Left forelimb (tissue), 1 donor: ENCODE measurements around the gene ZFPL1.
A peak's percentile ranks its signal among the peaks of the same experiment; 100 is the strongest.

Source experiments
- DNase-seq: peaks from one replicate; pipeline ENCODE4 v3.0.0-alpha.2; 2018; ENCODE audit warnings: low spot score

Gene ZFPL1

DNA sequence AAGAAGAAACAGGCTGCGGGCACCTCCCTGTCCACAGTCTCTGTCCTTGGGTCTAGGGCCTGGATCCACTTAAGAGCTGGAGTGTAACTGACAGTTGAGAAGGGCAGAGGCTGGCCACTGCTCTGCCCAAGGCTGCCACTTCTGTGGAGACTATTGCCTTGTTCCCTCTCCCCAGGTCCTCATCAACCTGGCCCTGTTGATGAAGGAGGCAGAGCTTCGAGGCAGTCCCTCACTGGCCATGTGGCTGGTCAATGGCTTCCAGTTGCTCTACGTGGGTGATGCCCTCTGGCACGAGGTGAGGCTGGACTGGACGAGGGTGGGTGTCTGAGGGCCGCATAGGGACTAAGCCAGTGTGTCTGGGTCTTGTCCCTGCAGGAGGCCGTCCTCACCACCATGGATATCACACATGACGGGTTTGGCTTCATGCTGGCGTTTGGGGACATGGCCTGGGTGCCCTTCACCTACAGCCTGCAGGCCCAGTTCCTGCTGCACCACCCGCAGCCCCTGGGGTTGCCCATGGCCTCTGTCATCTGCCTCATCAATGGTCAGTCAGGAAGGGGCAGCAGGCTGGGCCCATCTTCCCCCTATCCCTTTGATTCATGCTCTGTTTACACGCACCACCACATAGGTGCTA, 30.6 kb downstream of the ZFPL1 start:
- DNase-seq = no peak

DNA sequence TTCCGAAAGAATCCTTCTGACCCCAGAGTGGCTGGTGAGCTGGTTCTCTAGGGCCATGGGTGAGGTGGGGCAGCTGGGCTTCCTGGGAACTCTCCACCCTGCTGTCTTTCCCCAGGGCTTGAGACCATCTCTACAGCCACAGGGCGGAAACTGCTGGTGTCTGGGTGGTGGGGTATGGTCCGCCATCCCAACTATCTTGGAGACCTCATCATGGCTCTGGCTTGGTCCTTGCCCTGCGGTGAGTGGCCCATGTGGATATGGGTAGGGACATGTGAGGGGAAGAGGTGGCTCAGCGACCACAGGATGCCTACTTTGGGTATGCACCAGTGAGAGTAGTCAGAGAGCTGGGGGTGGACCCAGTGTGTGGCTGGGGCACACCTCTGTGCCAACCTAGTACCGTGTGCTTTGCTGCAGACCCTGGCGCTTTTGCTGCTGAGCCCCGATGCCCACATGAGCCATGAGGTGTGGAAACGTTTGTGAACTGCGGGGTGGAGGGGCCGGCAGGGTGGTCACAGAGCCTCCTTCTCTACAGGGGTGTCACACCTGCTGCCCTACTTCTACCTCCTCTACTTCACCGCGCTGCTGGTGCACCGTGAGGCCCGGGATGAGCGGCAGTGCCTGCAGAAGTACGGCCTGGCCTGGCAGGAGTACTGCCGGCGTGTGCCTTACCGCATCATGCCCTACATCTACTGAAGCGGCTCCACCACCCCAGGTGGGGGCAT, 31.5 kb downstream of the ZFPL1 start:
- peak; percentile 61 for DNase-seq

DNA sequence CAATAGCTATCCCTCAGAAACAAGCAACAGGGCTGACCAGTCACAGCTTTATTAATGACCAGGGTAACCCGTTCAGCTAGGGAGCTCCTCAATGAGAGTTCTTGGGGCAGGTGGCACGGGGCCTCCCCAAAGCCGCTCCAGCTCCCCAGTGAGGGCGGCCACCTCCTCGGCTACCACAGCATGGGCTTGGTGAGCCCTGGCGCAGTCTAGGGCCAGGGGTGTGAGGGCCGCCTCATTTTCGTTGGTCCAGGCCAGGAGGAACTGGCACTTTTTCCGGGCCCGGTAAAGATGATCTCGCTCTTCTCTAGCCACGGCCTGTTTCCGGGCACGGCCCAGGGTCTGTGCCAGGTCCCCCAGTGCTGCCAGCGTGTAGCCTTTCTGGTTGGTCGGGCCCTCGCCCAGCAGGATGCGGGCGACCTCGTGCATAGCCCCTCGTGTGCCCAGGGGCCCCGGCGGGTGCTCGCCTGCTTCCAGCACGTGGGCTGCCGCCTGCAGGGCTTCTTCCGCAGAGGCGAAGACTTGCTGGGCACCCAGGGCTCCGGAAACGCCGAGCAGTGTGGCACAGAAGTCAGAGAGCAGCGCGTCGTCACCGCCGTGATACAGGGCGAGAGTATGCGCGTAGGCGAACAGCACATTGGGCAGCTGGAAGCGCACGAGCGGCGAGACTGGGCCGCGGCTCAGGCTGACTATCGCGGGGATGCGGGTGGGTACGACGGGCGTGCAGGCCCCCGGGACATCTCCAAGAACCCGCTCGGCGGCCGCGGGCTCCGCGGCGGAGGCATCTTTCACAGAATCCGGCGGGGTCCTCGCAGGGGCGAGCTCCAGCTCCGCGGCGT, 32.6 kb downstream of the ZFPL1 start:
- DNase-seq = peak; percentile 61

DNA sequence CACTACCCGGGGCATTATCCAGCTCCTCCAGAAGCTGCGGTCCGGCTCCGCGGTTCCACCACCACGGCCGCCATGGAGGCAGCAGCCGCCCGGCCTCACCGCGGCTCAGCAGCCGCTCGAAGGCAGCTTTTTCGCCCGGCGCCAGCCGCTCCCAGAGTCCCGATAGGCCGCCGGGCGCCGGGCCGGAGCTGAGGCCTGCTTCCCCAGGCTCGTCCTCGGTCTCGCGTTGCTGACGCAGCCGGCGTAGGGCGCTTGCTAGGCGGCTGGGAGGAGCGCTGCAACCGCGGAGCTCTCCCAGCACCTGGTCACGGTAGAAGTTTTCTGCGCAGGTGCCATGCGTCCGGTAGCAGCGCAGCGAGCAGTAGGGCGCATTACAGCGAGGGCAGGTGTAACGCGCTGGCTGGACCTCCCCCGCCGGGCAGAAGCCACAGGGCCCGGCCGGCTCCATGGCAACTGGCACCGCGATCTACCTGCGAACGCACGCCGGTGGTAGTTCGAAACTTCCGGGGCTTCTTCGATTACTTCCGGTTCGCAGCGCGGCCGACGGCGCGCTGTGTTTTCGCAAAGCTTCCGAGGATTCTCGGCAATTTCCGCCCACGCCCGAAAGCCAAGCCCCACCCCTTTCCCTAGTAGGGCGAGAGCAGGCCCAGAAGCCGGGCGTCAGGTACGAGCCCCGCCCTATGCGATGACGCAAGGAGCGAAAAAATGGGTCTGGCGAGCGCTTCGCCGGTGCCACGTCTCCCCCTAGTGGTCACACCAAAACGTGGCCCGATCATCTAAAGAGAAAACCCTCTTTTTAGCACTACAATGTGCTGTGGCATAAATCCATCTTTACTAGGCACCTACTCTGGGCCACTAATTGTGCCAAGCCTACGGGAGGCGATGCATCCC, 33.4 kb downstream of the ZFPL1 start, which contains the start of gene ZNHIT2:
Gene ZNHIT2, minus strand, starts transcription at position 496 of the 891 bp plus-strand sequence. Its CDS starts 48 bp downstream, at position 448.
- DNase-seq = peak; percentile 99

DNA sequence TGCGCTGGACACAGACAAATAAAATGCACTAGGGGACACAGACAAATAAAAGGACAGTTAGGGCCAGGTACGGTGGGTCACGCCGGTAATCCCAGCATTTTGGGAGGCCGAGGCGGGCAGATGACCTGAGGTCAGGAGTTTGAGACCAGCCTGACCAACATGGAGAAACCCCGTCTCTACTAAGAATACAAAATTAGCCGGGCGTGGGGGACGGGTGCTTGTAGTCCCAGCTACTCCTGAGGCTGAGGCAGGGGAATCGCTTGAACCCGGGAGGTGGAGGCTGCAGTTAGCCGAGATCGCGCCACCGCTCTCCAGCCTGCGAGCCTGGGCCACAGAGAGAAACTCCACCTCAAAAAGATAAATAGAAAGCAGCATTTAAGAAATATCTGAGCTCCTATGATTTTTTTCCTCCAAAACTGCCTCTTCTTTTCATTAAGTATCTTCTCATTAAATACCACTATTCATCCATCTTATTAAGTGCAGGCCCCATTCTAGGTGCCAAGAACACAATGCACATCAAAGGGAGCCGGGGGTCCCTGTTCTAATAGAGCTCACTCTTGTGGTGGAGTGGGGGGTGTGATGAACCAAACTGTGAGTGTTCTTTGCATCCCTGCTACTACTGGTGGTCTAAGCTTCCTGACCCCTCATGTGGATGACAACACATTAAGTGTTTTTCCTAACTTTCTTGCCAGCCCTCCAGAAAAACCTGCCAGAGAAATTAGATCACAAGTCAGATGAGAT, 34.2 kb downstream of the ZFPL1 start:
- no peak for DNase-seq

DNA sequence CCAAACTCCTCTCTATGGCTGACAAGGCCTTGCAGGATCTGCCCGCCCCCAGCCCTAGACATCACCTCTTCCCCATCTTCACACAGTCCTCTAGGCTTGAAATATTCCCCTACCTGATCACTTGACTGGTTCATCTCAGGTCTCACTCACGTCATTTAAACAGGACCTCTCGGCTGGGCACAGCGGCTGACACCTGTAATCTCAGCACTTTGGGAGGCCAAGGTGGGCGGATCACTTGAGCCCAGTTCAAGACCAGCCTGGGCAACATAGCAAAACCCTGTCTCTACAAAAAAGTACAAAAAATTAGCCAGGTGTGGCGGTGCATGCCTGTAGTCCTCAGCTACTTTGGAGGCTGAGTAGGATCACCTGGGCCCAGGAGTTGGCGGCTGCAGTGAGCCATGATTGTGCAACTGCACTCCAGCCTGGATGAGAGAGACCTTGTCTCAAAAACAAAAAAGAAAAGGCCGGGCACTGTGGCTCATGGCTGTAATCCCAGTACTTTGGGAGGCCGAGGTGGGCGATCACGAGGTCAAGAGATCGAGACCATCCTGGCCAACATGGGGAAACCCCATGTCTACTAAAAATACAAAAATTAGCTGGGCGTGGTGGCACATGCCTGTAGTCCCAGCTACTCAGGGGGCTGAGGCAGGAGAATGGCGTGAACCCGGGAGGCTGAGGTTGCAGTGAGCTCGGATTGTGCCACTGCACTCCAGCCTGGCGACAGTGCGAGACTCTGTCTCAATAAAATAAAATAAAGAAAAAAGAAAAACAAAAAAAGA, 35.1 kb downstream of the ZFPL1 start:
- peak; percentile 52 for DNase-seq

DNA sequence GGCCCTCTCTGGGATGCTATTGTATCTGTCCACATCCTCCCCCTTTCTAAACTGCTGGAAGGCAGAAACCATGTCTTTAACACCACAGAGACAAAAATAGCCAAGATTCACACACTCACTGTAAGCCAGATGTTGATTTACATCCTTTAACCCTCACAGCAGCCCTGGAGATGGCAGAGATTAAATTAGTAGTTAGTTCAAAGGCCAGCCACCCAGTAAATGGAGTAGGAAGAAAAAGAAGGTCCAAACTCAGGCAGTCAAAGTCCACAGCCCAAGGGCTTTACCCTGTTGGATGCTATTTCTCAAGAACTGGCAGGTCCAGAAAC, 35.6 kb downstream of the ZFPL1 start:
- peak; percentile 6 for DNase-seq

DNA sequence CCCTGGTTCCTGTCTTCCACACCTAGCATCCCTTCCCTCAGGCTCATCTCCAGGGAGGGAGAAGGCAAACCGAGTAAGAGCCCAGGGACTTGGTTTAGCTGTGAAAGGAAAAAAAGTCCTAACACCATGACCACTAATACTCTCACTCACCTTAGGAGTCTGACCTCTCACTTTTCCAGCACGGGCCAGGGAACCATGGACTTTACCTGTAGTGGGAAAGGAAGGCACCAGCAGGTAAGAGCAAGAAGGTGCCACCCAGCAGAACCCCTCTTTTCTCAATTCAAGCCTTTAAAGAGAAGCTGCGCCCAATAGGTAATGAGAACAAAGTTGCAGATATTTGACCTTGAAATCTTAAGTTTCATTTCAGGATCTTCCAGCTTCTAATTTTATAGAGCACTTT, 36.8 kb downstream of the ZFPL1 start:
- no peak for DNase-seq

DNA sequence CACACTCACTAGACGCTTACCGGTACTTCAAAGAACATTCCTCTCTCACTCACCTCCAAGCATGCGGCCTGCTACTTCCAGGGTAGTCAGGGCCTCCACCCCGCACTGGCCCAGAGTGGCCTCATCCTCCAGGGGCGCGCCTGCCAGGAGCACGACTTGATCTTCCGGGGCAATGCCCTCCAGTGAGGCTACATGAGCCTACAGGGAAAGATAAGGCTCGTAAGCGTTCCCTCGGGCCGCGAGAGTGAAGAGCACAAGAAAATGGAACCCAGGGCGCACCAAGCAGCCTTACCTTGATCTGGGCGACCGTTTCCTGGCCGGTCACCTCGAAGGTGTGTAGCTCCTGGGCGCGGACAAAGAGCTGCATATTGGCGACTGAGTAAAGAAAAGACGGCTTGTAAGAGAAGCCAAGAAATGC, 37.4 kb downstream of the ZFPL1 start:
- DNase-seq = no peak

DNA sequence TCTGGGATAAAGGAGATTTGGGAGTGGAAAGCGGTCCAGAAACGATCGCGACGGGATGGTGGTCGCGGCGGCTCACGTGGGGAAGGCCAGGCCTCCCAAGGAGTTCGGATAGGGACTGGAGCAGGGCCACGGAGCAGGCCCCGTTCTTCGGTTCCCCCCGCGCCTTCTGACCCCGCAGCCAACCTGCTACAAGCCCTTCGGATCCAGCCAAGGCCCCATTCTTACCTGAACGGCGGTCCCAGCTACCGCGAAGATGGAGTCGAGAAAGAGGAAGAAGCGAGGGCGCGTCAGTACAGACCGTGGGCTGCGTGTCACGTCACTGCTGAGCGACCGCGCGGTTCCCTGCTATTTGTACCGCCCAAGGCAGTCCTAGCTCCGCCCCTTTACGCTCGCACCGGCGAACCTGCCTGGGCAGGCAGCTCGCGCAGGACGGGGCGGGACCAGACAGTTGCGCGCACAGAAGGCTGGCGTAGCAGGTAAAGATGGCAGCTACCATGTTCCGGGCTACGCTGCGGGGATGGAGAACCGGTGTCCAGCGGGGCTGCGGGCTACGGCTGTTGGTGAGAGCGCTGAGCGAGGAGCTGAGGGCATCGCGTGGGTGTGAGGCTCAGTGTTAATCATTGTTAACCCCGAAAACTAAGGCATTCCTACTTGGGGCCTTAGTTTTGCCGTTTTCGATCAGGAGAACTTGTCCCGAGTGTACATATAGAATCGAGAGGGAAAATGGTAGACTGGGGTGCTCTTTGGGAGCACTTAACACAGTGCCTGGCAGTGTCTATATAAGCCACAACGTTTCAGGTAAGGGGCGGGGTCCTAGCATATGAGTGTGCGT, 38.1 kb downstream of the ZFPL1 start, which contains the start of the genes FAU and MRPL49:
Gene FAU, minus strand, starts transcription at position 270 of the 832 bp plus-strand sequence. CDS start 321 bp downstream, outside the sequence.
Gene MRPL49, plus strand, starts transcription at position 457 of the 832 bp plus-strand sequence. Its CDS starts 26 bp downstream, at position 483.
- peak; percentile 95 for DNase-seq

DNA sequence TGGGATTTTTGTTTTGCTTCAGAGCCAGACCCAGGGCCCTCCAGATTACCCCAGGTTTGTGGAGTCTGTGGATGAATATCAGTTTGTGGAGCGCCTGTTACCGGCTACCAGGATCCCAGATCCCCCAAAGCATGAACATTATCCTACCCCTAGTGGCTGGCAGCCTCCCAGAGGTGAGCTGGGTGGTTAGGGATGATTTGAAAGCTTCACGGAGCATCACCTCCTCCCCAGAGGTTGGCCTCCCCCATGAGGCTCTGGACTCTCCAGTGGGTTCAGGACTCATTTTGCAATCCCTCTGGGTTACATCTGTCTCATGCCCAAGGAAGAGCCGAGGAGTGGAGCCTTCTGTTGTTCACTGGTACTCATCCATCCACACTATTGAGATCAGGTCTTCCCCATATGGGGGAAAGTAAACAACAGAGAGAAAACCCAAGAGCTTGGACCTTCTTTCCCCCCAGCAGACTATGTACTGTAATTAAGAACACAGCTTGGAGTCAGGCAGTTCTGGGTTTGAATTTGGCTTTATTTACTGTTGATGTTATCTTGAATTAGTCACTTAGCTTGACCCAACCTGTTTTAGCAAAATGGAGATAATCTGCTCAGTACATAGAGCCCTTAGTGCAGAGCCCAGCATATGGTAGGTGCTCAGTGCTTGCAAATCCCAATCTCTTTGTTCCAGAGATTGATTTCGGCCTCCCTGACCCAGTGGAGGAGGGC, 40.6 kb downstream of the ZFPL1 start:
- no peak for DNase-seq

DNA sequence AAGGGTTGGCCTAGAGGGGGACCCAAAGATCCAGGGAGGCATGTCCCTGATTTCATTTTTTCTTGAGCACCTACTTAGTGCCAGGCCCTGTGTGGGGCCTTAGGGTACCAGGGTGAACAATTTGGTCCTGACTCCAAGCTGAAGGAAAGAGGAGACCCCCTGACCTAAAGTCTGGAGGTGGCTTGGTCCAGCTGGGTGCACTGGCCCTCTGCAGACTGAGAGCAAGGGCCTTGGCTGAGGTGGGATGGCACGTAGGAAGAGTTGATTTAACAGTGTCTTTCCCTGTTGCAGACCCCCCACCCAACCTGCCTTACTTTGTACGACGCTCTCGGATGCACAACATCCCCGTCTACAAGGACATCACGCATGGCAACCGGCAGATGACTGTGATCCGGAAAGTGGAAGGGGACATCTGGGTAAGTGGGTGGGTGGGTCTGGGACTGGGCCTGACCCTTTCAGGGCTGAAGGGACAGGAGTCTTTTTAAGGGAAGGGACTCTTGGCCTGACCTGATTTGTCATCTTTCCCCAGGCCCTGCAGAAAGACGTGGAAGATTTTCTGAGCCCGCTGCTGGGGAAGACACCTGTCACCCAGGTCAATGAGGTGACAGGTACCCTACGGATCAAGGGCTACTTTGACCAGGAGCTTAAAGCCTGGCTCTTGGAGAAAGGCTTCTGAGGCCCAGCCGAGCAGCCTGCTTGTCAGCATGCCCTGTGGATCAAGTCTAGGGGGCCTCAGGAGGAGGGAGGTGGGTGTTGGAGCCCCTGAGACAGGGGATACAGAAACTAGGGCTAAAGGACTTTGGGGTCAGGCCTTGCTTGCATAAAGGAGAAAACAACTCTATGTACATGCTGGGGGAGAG, 41.4 kb downstream of the ZFPL1 start:
- no peak for DNase-seq

DNA sequence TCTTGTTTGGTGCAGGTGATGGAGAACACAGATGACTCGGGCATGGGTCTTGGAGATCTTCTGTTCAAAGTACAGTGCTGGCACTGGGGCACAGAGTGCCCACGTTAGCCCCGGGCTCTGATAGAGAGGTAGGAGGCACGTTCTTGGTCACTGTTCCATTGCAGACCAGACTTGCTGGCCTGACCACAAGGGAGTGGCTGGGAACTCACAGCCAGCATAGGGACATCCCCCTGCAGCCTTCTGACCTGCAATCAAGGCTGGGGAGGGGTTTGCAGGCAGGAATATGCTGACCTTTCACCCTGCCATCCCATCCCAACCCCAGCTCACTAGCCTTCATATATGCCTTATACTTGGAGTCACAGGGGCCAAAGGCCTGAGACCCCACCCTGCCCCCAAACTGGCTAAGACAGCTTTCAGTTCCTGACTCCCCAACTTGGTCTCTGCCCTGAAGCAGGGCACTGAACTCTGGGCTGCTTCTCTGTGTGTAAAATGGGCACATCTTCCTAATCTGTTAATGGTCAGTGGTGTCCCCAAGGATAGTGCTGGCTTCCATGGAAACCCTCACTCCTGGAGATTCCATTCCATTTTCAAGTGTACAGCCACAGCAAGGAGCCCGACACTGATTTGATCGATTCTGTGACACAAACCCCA, 42.7 kb downstream of the ZFPL1 start:
- DNase-seq = no peak

DNA sequence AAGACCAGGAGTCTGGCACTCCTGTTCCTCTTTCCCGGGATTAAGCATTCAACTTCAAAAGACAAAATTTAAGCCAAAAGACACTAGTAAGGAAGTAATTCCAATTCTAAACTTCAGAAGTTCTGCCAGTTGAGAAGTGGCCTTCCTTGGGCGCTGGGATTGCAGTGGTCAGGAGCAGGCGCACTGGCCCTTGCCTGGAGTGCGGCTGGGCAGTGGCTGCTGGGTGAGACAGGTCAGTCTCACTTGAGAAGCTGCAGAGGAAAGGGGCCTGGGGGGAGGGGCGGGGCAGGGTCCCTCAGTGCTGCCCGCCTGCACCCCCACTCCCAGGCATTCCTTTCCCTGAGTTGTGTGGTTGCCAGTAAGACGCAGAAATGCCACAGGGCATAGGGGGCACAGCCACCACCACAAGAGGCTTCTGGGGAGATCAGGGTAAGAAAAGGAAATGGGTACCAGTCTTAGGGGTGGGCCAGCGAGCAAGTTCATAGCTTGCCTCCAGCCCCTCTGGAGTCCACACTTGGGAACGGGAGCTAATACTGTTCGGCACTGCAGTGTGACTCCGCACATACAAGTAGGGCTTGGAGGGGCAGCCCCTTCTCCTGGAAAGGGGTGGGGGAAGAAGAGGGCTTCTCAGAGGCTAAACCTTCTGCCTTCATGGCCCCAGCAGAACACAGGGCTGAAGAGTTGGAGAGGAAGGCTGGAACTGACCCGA, 43.6 kb downstream of the ZFPL1 start:
- no peak for DNase-seq

DNA sequence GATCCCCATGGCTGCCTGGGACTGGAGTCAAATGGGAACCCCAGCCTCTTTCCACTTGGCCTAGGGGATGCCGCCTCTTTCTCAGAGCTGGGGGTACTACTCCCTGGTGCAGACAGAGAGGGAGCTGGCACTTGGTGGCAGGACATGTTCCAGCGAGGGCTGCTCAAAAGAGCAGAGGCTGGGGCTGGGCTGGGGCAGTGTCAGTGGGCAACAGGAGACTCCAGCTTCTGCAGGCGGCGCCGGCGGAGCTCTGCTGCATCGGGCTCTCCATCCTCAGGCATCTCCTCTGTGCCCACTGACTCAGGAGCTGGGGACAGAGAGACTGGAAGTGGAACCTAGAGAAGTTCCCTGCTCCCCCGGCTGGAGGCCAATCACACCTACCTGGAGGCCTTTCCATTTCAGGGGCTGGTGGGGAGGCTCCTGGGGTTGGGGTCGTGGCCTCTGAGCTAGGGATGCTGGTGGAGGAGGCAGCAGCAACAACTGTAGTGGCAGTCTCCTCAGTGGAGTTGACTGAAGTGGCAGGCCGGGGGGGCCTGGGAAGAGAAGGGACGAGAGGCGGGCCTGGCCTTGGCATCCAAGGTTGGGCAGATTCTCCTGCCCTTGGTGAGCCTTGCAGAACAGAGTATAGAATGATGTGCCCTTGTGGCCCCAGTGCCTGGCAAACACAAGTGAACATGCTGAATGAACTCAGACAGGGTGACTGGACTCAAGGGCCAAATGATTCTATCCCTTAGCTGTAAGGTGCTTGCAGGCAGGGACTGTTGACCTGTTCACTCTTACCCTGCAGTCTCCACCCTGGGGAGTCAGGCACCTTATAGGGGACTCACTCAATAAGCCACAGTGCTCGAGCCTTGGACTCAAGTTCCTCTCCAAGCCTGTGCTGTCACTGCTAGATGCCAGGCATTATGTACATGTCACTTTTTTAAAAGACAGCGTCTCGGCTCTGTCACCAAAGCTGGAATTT, 44.4 kb downstream of the ZFPL1 start:
- DNase-seq = peak; percentile 53
